NCI-H526 (cell line): ENCODE data around the gene SPECC1.
"Not testable (repeated sequence)": the region's sequence is repeated elsewhere in the genome, so short reads cannot be mapped to it uniquely, and the experiment has no call there.

Experiments
- DNase-seq, 2 experiments: peaks; one replicate each; lab custom pipeline; 2025; lab: John Stamatoyannopoulos, UW

Gene SPECC1

GRCh38 chr17:20127360-20128035 is 118.3 kb downstream of the SPECC1 start:
- DNase-seq = no peak

- DNase-seq = no peak
These were observed 119.0 kb downstream of the SPECC1 start for GRCh38 chr17:20128036-20128667.

GRCh38 chr17:20133517-20133916 is 124.4 kb downstream of the SPECC1 start:
- no peak for DNase-seq

GRCh38 chr17:20141198-20141972 is 132.2 kb downstream of the SPECC1 start:
- no peak for DNase-seq

- DNase-seq = no peak
These were observed 133.1 kb downstream of the SPECC1 start for GRCh38 chr17:20142268-20142667.

GRCh38 chr17:20143740-20144139 is 134.6 kb downstream of the SPECC1 start:
- no peak for DNase-seq

- DNase-seq = no peak
These were observed 136.4 kb downstream of the SPECC1 start for GRCh38 chr17:20145567-20145966.

- DNase-seq = no peak
These were observed 140.1 kb downstream of the SPECC1 start for GRCh38 chr17:20149251-20149650.

- DNase-seq = no peak
These were observed 142.0 kb downstream of the SPECC1 start for GRCh38 chr17:20151174-20151573.

- no peak for DNase-seq
These were observed 144.1 kb downstream of the SPECC1 start for GRCh38 chr17:20153231-20153630.

- no peak for DNase-seq
These were observed 145.3 kb downstream of the SPECC1 start for GRCh38 chr17:20154286-20155000.

GRCh38 chr17:20155258-20156195 is 146.4 kb downstream of the SPECC1 start:
- peak; percentile 88 to 96 for DNase-seq

GRCh38 chr17:20156196-20157000 is 147.2 kb downstream of the SPECC1 start:
- peak in 1 of 2 experiments; percentile 52 for DNase-seq

GRCh38 chr17:20157001-20157310 is 147.8 kb downstream of the SPECC1 start:
- no peak for DNase-seq

GRCh38 chr17:20158580-20158979 is 149.4 kb downstream of the SPECC1 start:
- DNase-seq = no peak

GRCh38 chr17:20159406-20160069 is 150.4 kb downstream of the SPECC1 start:
- no peak for DNase-seq

- DNase-seq = not testable (repeated sequence)
These were observed 156.4 kb downstream of the SPECC1 start for GRCh38 chr17:20165516-20165915.

GRCh38 chr17:20170085-20170484 is 160.9 kb downstream of the SPECC1 start:
- DNase-seq = no peak

GRCh38 chr17:20171741-20172365 is 162.7 kb downstream of the SPECC1 start:
- no peak for DNase-seq

- no peak for DNase-seq
These were observed 163.2 kb downstream of the SPECC1 start for GRCh38 chr17:20172376-20172775.
